ENCODE data around the gene PBX3. TPM values are rescaled to one million over a fixed set of nuclear protein-coding genes. Genes with fewer than 3 reads are reported as not detected.

PBX3 gene
- total RNA-seq, 2 experiments from 2014 or later = 9.4 to 14.3 TPM

DNA sequence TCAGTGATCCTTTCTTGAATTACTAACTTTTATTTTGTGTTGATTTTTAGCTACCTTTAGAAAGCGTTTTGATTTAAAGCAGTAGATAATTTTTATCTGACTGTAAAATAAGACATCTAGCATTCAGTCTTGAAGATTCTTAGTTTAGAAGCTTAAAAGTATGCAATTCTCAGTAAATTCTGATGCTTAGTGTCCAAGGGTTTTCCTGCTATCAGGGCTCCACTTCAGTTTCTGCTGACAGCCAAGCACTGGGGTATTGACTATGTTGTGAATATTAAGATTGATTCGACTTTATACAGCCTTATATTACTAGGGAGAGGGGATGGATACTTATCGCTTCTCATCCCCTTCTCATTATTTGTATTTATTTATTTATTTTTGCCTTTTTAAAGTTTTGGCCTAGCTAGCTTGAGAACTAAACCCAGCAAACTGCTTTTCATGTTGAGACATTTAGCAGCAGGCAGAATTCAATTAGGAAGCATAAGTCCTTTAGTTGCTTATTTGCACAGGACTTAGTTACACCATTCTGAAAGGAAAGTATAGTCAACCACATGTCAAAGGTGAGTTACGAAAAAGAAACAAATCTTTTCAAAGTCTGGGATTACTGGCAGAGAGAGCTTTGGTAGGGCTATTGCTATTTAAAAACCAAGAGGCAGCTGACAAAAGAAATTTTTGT lies 2.9 kb downstream of the PBX3 start:
- Mint-ChIP-seq H3K27ac (no peak overlapping the region), H3K4me1 (ENCODE audit: low read depth) (peaks cover 27% of the 10 kb centered on the region), H3K27me3 (ENCODE audit: low read depth) (peaks cover 6% of the 10 kb centered on the region), H3K4me3 (no peak overlapping the region), H3K9me3 (no peaks in the 10 kb centered on the region), H3K36me3 (ENCODE audit: low read depth) (peaks cover 4% of the 10 kb centered on the region)
- intact Hi-C loops (cut with micrococcal nuclease) = loop anchor here (5.0 kb wide), 1 partner anchor 647 kb away; no protein-coding TSS in a partner anchor
- CTCF ChIA-PET = interaction anchor here (0.5 to 0.7 kb wide), 2 partner anchors 10 to 16 kb away, joined by 3 read pairs; no protein-coding TSS in a partner anchor
- no peak for DNase-seq

DNA sequence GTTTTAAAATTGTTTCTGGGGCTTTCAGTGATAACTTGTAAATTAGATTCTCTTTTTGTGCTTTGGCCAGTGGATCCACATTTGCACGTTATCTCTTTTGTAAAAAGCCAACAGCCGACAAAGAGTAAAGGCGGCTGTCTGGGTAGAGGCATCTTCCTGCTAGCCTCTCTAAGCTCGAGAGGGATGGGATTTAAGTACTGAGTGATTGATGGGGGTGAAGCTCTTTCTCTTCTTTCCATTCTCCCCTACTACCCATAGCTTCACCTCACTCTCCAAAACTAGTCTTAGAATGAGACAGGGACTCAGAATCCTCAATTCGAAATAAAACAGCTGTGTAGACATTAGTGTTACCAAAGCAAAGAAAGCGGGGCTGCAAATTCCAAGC lies 3.4 kb downstream of the PBX3 start:
- Mint-ChIP-seq H3K36me3 (ENCODE audit: low read depth) (peaks cover 4% of the 10 kb centered on the region), H3K4me3 (no peak overlapping the region), H3K9me3 (no peaks in the 10 kb centered on the region), H3K4me1 (ENCODE audit: low read depth) (peaks cover 24% of the 10 kb centered on the region), H3K27me3 (ENCODE audit: low read depth) (peaks cover 2% of the 10 kb centered on the region), H3K27ac (no peak overlapping the region)
- CTCF ChIA-PET = interaction anchor here (0.5 kb wide), 1 partner anchor 15 kb away, joined by 3 read pairs; no protein-coding TSS in a partner anchor
- intact Hi-C loops (cut with micrococcal nuclease) = no loop called here
- DNase-seq = no peak

DNA sequence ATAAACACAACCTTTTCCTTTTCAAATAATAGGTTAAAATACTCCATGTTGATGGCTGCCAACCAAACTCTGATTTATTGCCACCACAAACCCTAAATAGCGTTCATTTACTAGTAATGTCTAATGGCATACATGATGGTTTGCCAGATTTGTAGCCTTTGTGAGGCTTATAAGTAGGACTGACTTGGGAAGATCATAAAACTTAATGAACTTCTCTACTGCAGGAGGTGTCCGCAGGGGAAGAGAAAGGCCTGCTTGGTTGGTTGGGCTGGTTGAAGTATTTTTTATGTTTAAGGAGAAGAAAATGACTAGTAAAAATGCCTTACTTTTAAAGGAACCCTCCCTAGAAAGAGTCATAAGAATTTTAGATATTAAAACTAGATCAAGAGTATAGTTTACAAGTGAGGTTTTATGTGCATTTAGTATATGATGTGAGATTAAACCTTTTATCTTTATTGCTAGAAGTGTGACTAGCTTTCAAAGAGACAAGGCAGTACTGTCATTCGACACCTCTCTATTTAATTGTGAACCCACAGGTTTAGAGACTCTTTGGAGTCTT lies 5.0 kb downstream of the PBX3 start:
- CTCF ChIA-PET = no interaction called here
- H3K27me3 Mint-ChIP-seq (ENCODE audit: low read depth) = peaks cover 2% of the 10 kb centered on the region
- peaks cover 22% of the 10 kb centered on the region for H3K4me1 Mint-ChIP-seq (ENCODE audit: low read depth)
- intact Hi-C loops (cut with micrococcal nuclease) = no loop called here
- no peak overlapping the region for H3K27ac Mint-ChIP-seq
- peaks cover 4% of the 10 kb centered on the region for H3K36me3 Mint-ChIP-seq (ENCODE audit: low read depth)
- no peak for DNase-seq
- no peaks in the 10 kb centered on the region for H3K9me3 Mint-ChIP-seq
- no peak overlapping the region for H3K4me3 Mint-ChIP-seq

DNA sequence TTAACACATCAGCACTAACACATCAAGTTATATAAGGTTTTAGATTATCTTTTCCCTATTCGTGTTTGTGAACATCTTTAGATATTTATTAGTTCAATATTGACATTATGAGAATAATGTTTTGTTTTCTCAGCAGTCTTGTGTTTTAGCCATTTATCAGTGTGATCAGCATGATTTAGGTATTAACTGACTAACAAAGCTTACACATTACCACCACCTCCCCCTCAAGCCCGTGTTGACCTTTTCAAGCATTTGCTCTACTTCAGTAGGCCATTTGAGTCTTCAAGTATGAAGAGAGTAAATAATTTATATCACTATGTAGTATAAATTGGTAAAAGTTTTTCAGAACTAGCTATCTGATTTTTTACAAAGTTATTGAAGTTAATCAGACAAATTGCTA lies 6.9 kb downstream of the PBX3 start:
- H3K4me1 Mint-ChIP-seq (ENCODE audit: low read depth) = peaks cover 27% of the 10 kb centered on the region
- H3K36me3 Mint-ChIP-seq (ENCODE audit: low read depth) = peaks cover 2% of the 10 kb centered on the region
- no peak overlapping the region for H3K27ac Mint-ChIP-seq
- H3K9me3 Mint-ChIP-seq = no peaks in the 10 kb centered on the region
- no peak overlapping the region for H3K4me3 Mint-ChIP-seq
- intact Hi-C loops (cut with micrococcal nuclease) = no loop called here
- peaks cover 2% of the 10 kb centered on the region for H3K27me3 Mint-ChIP-seq (ENCODE audit: low read depth)
- CTCF ChIA-PET = no interaction called here
- no peak for DNase-seq

DNA sequence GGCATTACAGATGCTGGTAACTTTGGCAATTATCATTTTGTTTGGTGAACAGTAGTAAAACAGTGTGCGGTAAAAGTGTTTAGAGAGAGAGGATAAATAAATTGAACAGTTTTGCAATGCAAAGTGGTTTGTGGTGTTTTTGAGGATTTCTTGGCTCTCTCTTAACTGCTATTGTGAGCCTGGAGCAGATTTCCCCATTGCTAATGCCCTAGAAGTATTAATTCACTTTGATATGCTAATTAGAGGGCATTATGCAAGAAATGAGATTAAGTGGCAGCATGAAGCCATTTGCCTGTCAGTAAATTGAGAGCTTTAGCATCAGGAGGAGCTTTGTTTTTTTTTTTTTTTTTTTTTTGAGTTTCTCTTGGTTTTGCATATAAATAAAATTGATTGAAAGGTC lies 8.2 kb downstream of the PBX3 start:
- Mint-ChIP-seq H3K4me3 (no peak overlapping the region), H3K36me3 (ENCODE audit: low read depth) (no peaks in the 10 kb centered on the region), H3K27me3 (ENCODE audit: low read depth) (no peaks in the 10 kb centered on the region), H3K9me3 (no peaks in the 10 kb centered on the region), H3K27ac (no peak overlapping the region), H3K4me1 (ENCODE audit: low read depth) (peaks cover 25% of the 10 kb centered on the region)
- CTCF ChIA-PET = interaction anchor here (0.6 kb wide), 2 partner anchors 47 to 232 kb away, joined by 3 read pairs; no protein-coding TSS in a partner anchor
- DNase-seq = no peak
- intact Hi-C loops (cut with micrococcal nuclease) = no loop called here

DNA sequence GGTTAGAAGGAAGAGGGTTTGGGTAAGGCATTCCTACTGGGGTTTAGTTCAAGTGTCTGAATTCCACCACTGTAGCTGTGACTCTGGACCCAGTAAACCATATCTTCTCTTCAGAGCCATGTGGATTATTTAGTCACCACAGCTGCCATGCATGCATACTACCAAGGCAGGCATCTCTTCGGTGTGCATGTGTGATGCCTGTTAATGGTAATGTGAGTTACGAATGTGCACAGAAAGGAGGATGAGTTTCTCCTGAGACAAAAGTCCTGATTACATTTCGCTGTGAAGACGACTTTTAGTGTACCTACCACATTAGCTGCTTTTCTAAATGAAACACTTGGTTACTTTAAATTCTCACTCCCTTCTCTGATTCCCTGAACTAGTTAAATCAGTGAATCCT lies 9.3 kb downstream of the PBX3 start:
- H3K36me3 Mint-ChIP-seq (ENCODE audit: low read depth) = no peaks in the 10 kb centered on the region

DNA sequence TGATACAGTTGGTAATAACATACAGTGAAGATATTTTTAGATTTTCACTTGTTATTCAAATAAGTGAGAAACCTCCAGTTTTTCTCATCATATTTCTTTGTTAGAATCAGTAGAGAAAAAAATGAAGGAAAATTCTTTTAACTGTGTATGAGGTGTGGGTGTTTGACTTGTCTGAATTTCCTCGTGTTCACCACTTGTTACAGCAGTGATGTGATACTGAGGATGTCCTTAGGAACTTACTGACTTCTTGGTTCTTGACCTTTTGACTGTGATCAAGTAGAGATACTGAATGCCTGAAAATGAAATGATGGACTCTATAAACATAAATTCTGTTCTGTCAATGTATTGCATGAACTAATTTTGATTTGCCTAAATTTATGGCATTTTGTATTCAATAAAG lies 10.7 kb downstream of the PBX3 start:
- H3K4me1 Mint-ChIP-seq (ENCODE audit: low read depth) = peaks cover 17% of the 10 kb centered on the region
- intact Hi-C loops (cut with micrococcal nuclease) = no loop called here
- no peak overlapping the region for H3K4me3 Mint-ChIP-seq
- CTCF ChIA-PET = no interaction called here
- no peak overlapping the region for H3K27ac Mint-ChIP-seq
- no peak for DNase-seq
- H3K9me3 Mint-ChIP-seq = no peaks in the 10 kb centered on the region
- H3K36me3 Mint-ChIP-seq (ENCODE audit: low read depth) = no peaks in the 10 kb centered on the region
- H3K27me3 Mint-ChIP-seq (ENCODE audit: low read depth) = no peaks in the 10 kb centered on the region

More for the DNA sequence above, 9.3 kb downstream of the PBX3 start:
- Mint-ChIP-seq H3K27ac (no peak overlapping the region), H3K4me3 (no peak overlapping the region), H3K27me3 (ENCODE audit: low read depth) (no peaks in the 10 kb centered on the region), H3K4me1 (ENCODE audit: low read depth) (peaks cover 20% of the 10 kb centered on the region), H3K9me3 (no peaks in the 10 kb centered on the region)
- intact Hi-C loops (cut with micrococcal nuclease) = no loop called here
- CTCF ChIA-PET = interaction anchor here (0.7 kb wide), 1 partner anchor 591 kb away, joined by 3 read pairs; no protein-coding TSS in a partner anchor
- DNase-seq = no peak

DNA sequence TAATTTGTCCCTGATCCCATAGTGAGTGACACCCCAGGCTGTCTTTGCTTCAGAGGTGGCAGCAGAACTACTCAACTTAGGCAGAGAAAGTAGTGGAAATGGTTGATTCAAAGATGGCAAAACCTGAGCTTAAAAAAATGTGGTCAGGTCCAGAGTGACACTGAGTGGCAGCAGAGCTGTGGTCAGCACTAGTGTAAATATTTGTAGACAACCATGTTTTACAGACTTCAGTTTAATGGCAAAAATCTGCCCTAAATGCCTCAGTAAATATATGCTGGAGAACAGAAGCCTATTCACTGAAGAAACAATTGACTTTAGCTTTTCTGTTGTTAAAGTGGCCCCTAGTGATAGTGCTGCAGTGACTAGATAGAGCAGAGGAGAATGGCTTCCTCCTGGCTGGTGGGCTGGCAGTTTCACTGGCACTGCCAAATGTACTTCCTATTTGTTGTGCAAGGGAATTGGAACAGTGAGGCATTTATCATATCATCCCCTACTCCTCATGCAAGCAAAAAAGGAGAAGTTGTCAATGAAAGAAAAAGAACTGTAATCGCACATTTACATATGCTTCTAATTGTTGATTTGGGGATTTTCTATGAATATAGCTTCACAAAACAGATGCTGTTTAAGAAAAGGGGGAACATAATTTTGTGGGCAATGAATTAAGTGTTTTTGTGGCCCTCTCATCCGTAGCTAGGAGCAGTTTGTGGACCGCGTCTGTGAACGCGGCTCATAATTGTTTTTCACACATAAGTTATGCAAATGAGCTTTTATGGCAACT lies 12.0 kb downstream of the PBX3 start:
- no peaks in the 10 kb centered on the region for H3K27me3 Mint-ChIP-seq (ENCODE audit: low read depth)
- peak overlapping the region; percentile 48 for H3K4me3 Mint-ChIP-seq
- peaks cover 17% of the 10 kb centered on the region for H3K4me1 Mint-ChIP-seq (ENCODE audit: low read depth)
- CTCF ChIA-PET = interaction anchor here (0.7 to 1.3 kb wide), 2 partner anchors 9 to 85 kb away, joined by 3 read pairs; no protein-coding TSS in a partner anchor
- no peak for DNase-seq
- H3K27ac Mint-ChIP-seq = no peak overlapping the region
- no peaks in the 10 kb centered on the region for H3K9me3 Mint-ChIP-seq
- intact Hi-C loops (cut with micrococcal nuclease) = no loop called here
- no peaks in the 10 kb centered on the region for H3K36me3 Mint-ChIP-seq (ENCODE audit: low read depth)

DNA sequence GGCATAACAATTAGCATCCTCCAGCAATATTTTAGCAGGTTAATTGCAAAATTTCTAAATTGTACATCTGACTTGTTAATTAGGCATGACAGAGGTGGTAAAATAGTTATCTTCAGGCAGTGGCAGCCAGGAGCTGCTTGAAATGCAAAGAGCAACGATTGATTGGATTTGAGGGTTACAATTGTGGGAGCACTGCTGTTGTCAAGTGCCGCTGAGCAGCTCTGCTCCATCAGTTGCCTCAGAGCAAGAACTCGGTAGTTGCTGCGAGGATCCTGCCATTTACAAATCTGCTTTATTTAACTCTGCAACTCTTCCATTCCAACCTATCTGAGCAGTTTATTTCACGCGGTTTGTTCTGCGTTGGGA lies 12.6 kb downstream of the PBX3 start:
- DNase-seq = no peak
- Mint-ChIP-seq H3K4me3 (peak overlapping the region; percentile 48), H3K4me1 (ENCODE audit: low read depth) (peaks cover 17% of the 10 kb centered on the region), H3K36me3 (ENCODE audit: low read depth) (no peaks in the 10 kb centered on the region), H3K27me3 (ENCODE audit: low read depth) (no peaks in the 10 kb centered on the region), H3K27ac (no peak overlapping the region), H3K9me3 (no peaks in the 10 kb centered on the region)
- CTCF ChIA-PET = interaction anchor here (0.7 to 1.3 kb wide), 2 partner anchors 10 to 85 kb away, joined by 3 read pairs; no protein-coding TSS in a partner anchor
- intact Hi-C loops (cut with micrococcal nuclease) = no loop called here

DNA sequence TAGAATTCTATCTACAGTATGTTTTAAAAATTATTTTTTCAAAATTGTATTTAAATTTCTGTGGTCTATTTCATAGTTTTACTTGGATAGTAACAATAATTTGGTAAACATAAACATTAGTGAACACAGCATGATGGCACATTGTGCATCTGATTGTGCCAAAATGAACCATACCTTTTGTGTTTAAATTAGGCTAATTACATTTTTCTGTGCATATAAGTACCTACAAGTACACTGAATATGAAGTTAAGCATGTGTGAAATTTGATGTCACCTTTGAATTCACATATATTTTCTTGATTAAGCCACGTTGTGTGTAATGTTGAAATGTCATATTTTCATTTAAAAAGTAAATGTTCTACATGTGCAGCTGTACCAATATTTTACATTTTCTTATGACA lies 13.4 kb downstream of the PBX3 start:
- CTCF ChIA-PET = interaction anchor here (0.6 kb wide), 1 partner anchor 27 kb away, joined by 3 read pairs; no protein-coding TSS in a partner anchor

DNA sequence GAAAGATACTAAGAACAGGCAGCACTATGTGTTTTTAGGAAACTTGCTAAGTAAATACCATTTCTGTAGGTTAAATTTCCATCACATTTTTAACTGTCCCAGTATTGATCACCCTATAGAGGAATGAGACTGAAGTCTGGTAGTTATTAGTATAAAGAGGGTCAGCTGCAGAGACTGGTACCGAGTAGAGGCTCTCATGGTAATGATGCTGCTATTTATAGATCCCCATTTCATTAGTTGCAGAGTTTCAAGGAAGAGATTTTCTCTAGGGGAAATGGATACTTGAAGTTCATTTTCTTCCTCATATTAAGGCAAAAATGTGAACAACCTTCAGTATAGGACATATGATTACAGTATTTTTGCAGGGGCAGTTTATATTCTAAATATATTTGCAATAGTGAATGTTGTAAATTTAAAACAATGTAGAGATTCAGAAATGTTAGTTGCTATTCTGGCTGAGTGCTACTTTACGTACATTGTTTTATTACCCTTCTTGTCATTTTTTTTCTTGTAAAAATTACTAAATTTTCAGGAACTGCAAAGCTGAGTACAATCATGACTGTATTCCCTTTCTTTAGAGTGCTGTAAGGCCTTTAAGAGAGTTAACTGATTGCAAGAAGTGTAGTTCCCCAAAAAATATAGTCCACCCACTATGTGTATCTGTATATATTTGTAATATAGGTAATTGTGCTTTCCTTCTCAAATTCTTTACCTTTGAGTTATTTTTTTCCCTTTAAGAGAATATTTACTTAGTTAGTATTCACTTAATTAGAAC lies 14.7 kb downstream of the PBX3 start:
- intact Hi-C loops (cut with micrococcal nuclease) = no loop called here
- H3K27me3 Mint-ChIP-seq (ENCODE audit: low read depth) = no peaks in the 10 kb centered on the region
- H3K27ac Mint-ChIP-seq = no peak overlapping the region
- no peaks in the 10 kb centered on the region for H3K9me3 Mint-ChIP-seq
- DNase-seq = no peak
- CTCF ChIA-PET = no interaction called here
- H3K4me3 Mint-ChIP-seq = no peak overlapping the region
- peaks cover 17% of the 10 kb centered on the region for H3K4me1 Mint-ChIP-seq (ENCODE audit: low read depth)
- no peaks in the 10 kb centered on the region for H3K36me3 Mint-ChIP-seq (ENCODE audit: low read depth)

More for the DNA sequence above, 13.4 kb downstream of the PBX3 start:
- Mint-ChIP-seq H3K4me3 (no peak overlapping the region), H3K9me3 (no peaks in the 10 kb centered on the region), H3K27ac (no peak overlapping the region), H3K4me1 (ENCODE audit: low read depth) (peaks cover 17% of the 10 kb centered on the region), H3K36me3 (ENCODE audit: low read depth) (no peaks in the 10 kb centered on the region), H3K27me3 (ENCODE audit: low read depth) (no peaks in the 10 kb centered on the region)
- no peak for DNase-seq
- intact Hi-C loops (cut with micrococcal nuclease) = no loop called here

DNA sequence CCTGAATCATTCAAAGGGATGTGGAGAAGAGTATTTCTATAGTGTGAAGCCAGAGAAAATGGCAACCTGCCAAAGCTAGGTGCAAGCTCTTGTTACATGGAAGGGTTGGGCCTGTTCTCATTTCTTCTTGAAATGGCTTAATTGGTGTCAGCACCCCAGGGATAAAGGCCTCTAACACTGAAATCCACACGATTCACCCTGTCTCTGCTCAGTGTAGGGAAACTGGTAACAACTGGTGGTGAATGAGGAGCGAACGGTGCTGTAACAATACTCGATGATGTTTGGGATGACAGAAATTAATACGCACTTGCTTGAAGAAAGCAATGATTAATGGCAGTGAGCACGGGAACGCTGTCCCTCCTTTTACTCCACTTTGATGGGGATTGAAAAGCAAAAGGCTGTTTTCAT lies 16.2 kb downstream of the PBX3 start:
- no peak for DNase-seq
- peaks cover 13% of the 10 kb centered on the region for H3K4me1 Mint-ChIP-seq (ENCODE audit: low read depth)
- intact Hi-C loops (cut with micrococcal nuclease) = no loop called here
- no peak overlapping the region for H3K27ac Mint-ChIP-seq
- CTCF ChIA-PET = no interaction called here
- no peaks in the 10 kb centered on the region for H3K36me3 Mint-ChIP-seq (ENCODE audit: low read depth)
- H3K27me3 Mint-ChIP-seq (ENCODE audit: low read depth) = no peaks in the 10 kb centered on the region
- no peak overlapping the region for H3K4me3 Mint-ChIP-seq
- H3K9me3 Mint-ChIP-seq = no peaks in the 10 kb centered on the region
